NCI-H187 (cell line): ENCODE measurements around the gene ABLIM3.
A peak's percentile ranks its signal among the peaks of the same experiment; 100 is the strongest.
"Not testable (repeated sequence)": the region's sequence is repeated elsewhere in the genome, so short reads cannot be mapped to it uniquely, and the experiment has no call there.

Experiments
- DNase-seq, 2 experiments: peaks; one replicate each; lab custom pipeline; 2025; lab: John Stamatoyannopoulos, UW

The ABLIM3 gene

GRCh38 chr5:149257889-149258705 lies 116.8 kb downstream of the ABLIM3 start:
- DNase-seq: no peak

DNA sequence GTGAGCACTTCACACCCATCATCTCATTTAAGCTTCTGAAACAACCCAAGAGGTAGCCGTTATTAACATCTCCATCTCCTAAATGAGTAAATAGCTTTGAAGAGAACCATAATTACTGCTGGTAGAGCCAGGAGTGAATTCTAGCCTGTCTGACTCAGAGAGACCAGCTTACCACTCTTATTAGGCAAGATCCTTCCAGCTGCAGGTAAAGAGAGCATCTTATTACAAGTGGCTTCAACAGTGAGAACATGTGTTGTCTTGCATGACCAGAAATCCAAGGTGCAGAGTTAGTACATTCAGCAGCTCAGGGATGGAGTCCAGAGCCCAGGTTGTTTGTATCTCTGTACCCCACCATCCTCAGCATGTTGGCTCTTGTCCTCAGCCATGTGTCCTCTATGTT lies 119.5 kb downstream of the ABLIM3 start:
- no peak for DNase-seq

DNA sequence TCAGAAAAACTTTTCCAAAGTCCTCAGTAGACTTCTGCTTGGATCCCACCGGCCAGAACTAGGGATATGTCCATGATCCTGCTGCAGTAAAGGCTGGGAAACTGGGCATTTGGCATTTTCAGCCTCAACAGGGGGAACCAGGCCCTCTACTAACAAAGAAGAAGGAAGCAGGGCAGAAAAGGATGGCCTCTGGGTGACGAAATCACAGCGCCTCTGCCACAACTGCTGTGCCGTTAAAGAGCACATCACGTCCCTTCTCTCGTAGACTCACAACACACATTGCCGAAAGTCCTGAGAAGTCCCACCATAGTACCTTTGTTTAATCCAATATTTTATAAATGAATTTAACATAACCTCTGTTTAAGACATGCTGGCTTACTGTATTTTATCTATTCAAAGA lies 120.0 kb downstream of the ABLIM3 start:
- DNase-seq: no peak

GRCh38 chr5:149262315-149262714 lies 121.0 kb downstream of the ABLIM3 start:
- no peak for DNase-seq

GRCh38 chr5:149264439-149265067 lies 123.3 kb downstream of the ABLIM3 start:
- DNase-seq: peak; percentile 42 to 72

- no peak for DNase-seq
These were observed 123.8 kb downstream of the ABLIM3 start for GRCh38 chr5:149265068-149265465.

DNA sequence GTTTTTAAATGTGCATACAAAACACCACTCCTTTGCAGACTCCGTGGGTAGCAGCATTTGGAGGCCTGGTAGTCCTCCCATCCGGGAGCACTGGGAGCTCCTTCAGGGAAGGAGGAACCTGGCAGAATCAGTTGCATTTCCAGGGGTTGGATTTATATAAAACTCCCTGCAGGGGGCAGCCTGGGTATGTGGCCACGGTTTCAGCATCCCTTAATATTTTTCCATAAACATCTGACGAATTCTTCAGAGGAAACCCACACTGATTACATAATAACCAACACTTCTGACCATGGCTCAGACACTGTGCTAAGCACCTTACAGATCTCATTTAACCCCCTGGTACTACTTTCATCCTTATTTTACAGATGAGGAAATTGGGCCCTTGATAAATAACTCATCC lies 124.3 kb downstream of the ABLIM3 start:
- DNase-seq: no peak

DNA sequence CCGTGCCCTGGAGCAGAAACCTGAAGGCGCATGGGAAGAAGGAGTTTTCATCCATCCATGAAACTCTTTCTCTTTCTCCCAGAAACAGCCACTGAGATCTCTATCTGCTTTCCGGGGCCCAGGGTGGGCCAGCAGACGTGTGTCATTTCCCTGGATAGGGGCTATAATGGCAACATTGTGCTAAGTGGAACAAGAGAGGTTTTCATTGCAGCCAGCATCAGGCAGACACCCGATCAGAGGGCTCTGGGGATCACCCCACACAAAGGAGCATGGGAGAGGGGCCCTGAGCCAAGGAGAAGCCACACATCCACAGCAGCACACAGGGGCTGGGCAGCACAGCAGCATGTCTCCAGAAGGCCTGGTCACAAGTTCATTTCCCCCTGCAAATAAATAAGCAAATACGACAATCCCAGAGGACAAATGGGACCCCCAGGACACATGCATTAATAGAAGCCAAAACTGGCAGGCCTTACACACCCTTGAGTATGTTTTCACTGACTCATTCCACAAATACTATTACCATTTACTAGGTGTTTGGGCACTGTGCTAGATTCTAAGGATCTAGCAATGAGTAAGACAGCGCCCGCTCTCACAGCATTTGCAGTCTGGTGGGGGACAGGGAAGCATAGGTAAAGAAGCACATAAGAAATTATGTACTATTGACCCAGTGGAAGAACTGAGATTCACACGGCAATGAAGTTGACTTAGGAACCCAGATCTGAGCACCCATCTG lies 126.1 kb downstream of the ABLIM3 start:
- no peak for DNase-seq

- peak in 1 of 2 experiments; percentile 19 for DNase-seq
These were observed 127.8 kb downstream of the ABLIM3 start for GRCh38 chr5:149268928-149269557.

GRCh38 chr5:149271195-149271715 lies 130.0 kb downstream of the ABLIM3 start:
- no peak for DNase-seq

- peak in 1 of 2 experiments; percentile 23 for DNase-seq
These were observed 130.6 kb downstream of the ABLIM3 start, which contains the start of gene AFAP1L1 for GRCh38 chr5:149271716-149272563. Gene AFAP1L1, plus strand, starts transcription at chr5:149271859. Its CDS starts 110 bp downstream, at chr5:149271969.

DNA sequence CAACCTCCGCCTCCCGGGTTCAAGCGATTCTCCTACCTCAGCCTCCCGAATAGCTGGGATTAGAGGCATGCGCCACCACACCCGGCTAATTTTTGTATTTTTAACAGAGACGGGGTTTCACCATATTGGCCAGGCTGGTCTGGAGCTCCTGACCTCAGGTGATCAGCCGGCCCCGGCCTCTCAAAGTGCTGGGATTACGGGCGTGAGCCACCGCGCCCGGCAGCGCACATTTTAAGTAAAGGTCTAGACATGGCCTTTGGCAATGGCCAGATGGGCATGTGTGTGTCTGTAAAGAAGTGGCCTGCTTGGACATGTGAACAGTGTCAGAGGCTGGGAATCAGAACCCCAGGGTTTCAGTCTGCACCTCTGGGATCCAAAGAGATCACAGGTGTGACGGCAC lies 131.5 kb downstream of the ABLIM3 start:
- DNase-seq: not testable (repeated sequence)

- DNase-seq: no peak
These were observed 131.9 kb downstream of the ABLIM3 start for GRCh38 chr5:149273237-149273636.

GRCh38 chr5:149273950-149274349 lies 132.7 kb downstream of the ABLIM3 start:
- DNase-seq: no peak

GRCh38 chr5:149274939-149275338 lies 133.6 kb downstream of the ABLIM3 start:
- DNase-seq: no peak

- no peak for DNase-seq
These were observed 136.5 kb downstream of the ABLIM3 start for GRCh38 chr5:149277801-149278200.

DNA sequence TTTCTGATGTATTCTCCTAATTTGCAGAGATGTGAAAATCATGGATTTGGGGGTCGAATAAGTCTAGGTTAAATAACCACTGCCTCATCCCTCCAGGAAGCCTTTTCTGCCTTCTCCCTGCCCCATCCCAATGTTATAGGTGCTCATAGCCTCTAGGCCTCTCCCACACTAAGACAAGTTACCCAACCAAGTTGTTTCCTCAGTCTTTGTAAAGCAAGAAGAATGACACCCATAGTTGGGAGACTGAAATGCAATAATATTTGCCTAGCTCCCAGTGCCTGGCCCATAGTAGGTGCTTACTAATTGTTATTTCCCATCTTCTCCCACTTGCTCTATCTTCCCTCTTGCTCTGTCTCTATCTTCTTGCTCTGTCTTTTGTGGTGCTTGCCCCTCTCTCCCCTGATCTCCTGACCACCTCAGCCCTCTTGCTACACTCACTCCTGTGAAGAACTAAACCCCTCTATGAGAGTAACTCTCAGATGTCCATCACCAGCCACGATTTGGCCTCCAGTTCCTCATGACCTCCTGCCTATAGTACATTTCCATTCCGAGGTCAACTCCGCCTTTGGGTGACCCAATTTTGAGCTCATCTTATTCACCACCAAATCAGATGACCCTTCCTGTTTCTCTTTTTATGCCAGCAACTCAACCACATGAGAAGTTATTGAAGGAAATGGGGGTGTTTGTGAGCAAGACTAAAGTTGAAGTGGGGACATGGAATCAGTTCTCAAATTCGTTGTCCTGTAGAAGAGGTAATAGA lies 137.3 kb downstream of the ABLIM3 start:
- DNase-seq: no peak

- DNase-seq: no peak
These were observed 138.4 kb downstream of the ABLIM3 start for GRCh38 chr5:149279661-149280060.

DNA sequence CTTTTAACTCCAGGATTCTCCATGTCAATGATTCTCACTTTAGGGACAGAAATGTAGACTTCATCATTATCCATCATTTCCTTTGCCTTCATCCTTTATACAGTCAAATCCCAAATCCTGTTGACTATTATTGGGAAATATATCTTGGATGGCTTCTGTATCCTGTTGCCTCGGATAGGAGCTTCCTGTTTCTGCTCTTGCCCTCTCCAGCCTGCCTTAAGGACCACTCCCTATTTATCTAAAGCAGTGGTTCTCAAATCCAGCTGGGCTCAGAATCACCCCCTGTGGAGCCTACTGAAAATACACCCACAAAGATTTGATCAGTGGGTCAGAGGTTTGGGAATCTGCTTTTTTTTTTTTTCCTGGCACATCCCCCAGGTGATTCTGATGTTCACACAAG lies 138.8 kb downstream of the ABLIM3 start:
- DNase-seq: no peak

DNA sequence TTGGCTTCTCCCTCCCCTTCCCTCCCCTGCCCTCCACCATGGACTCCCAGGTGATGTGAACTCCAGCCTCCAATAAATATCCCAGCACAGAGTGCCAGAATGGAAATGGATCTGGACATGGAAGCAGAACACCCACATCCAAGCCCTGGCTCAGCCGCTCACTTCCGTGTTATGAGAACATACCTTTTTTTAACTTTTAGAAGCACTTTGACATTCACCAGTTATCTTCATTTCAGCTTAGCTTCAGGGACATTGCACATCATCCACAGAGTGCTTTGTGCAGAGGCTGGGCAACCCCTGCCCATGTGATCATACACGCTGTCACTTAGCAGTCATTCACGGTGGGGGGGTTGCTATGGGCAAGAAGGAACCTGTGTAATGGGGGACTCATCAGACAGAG lies 139.5 kb downstream of the ABLIM3 start:
- DNase-seq: no peak
